HepG2 (cell line): ENCODE results near the gene KIR2DL1. TPM values are rescaled to one million over a fixed set of nuclear protein-coding genes. Genes with fewer than 3 reads are reported as not detected.
"Not testable (repeated sequence)": the region's sequence is repeated elsewhere in the genome, so short reads cannot be mapped to it uniquely, and the experiment has no call there.

Experiments
- ATAC-seq: fragments of 200-7000 bp; cut with Tn5 transposase; 3 replicates; pipeline ENCODE4 v1.9.1; 2020; ENCODE audit warnings: mild to moderate bottlenecking, moderate library complexity
- BruUV-seq: library from RNA; stranded (reverse); fragments of 400-500 nt; replicated peaks from 2 replicates; lab custom pipeline; 2021; lab: Mats Ljungman, UMichigan
- CTCF ChIA-PET: fragments of 300-600 bp; formaldehyde crosslinking; extraction: SDS; loops from one replicate; lab custom pipeline; 2021; ENCODE audit warnings: low total read pairs, inconsistent platforms, low intra/inter-chr PET ratio; lab: Yijun Ruan, JAX
- POLR2A ChIA-PET: fragments of 350-600 bp; sonication (Branson Sonifier 250); formaldehyde crosslinking; loops from one replicate; lab custom pipeline; 2020; ENCODE audit warnings: antibody characterized with exemption, inconsistent platforms; lab: Yijun Ruan, JAX
- DNase-seq: peaks from one replicate; pipeline ENCODE4 v3.0.0-alpha.2; 2015; ENCODE audit warnings: low spot score
- FAIRE-seq: peaks from 3 replicates; lab custom pipeline; 2011; peaks lifted over from hg19 to GRCh38; lab: Jason Lieb, UNC
- H2AFZ ChIP-seq: one replicate; pipeline ENCODE4 v1.6.1; 2011; ENCODE audit warnings: low read length, inconsistent platforms
- H3K27ac ChIP-seq: fragments of 300-600 bp; 3 replicates; pipeline ENCODE4 v1.8.0; 2011; ENCODE audit warnings: mixed run types, mild to moderate bottlenecking, mixed read lengths, low read length, inconsistent platforms; ENCODE audit not compliant: insufficient read depth; ENCODE audit errors: extremely low read length
- H3K27me3 ChIP-seq, 2 experiments: fragments of 200-600 bp in 1 of 2; 2 replicates in 1 of 2; 3 replicates in 1 of 2; pipeline versions ENCODE4 v1.6.0 to v1.8.0; 2011; ENCODE audit warnings: low read length in 2 of 2, mild to moderate bottlenecking in 2 of 2, moderate library complexity in 2 of 2, inconsistent platforms in 1 of 2; ENCODE audit not compliant: insufficient read depth in 2 of 2, control insufficient read depth in 1 of 2
- H3K36me3 ChIP-seq, 2 experiments: fragments of 200-600 bp in 1 of 2; replicated peaks in 1 of 2; 2 replicates in 1 of 2; 3 replicates in 1 of 2; pipeline versions ENCODE4 v1.5.1 to v1.8.0; 2011; ENCODE audit warnings: low read length in 2 of 2, inconsistent platforms in 1 of 2; ENCODE audit not compliant: insufficient read depth in 2 of 2, control insufficient read depth in 1 of 2
- H3K4me1 ChIP-seq: 2 replicates; pipeline ENCODE4 v1.5.1; 2012; ENCODE audit warnings: low read length, inconsistent platforms; ENCODE audit not compliant: insufficient read depth
- H3K4me2 ChIP-seq: 2 replicates; pipeline ENCODE4 v1.6.0; 2011; ENCODE audit warnings: low read depth, low read length, inconsistent platforms
- H3K4me3 ChIP-seq, 3 experiments: fragments of 200-600 bp in 1 of 3; sonication (generic), shearing (Covaris generic) in 1 of 3; replicated peaks in 1 of 3; 2 replicates each; pipeline ENCODE4 v1.5.1; 2011 to 2016; ENCODE audit warnings: low read length in 3 of 3, inconsistent platforms in 2 of 3, low read depth in 2 of 3, mild to moderate bottlenecking in 2 of 3, control low read depth in 1 of 3, mixed read lengths in 1 of 3; ENCODE audit not compliant: insufficient read depth in 1 of 3
- H3K79me2 ChIP-seq: one replicate; pipeline ENCODE4 v1.6.1; 2011; ENCODE audit warnings: low read length, inconsistent platforms; ENCODE audit not compliant: insufficient read depth
- H3K9ac ChIP-seq: 2 replicates; pipeline ENCODE4 v1.6.0; 2011; ENCODE audit warnings: mild to moderate bottlenecking, low read depth, low read length, inconsistent platforms; ENCODE audit not compliant: insufficient read depth
- H3K9me3 ChIP-seq: 2 replicates; pipeline ENCODE4 v1.5.1; 2012; ENCODE audit warnings: mild to moderate bottlenecking, low read length
- H4K20me1 ChIP-seq: 2 replicates; pipeline ENCODE4 v1.6.0; 2011; ENCODE audit warnings: inconsistent platforms, mild to moderate bottlenecking, low read length, moderate library complexity; ENCODE audit not compliant: insufficient read depth
- CREB1 ChIP-seq, 2 experiments: fragments of 450-650 bp in 1 of 2; IDR thresholded peaks; 2 replicates each; pipeline ENCODE4 v1.6.1; 2016 to 2017; ENCODE audit warnings: control low read depth in 1 of 2, mild to moderate bottlenecking in 1 of 2, missing compliant biosample characterization in 1 of 2, missing genetic modification characterization in 1 of 2
- WGBS: methylation state at CpG from one replicate; pipeline ENCODE4 v1.1.6; 2017; ENCODE audit warnings: low lambda C conversion rate; 5-methylcytosine and 5-hydroxymethylcytosine counted together
- in situ Hi-C: cut with HindIII; loops from 2 replicates; pipeline ENCODE4 v1.10.0; 2017; ENCODE audit warnings: low pct_unique_long_range_greater_than_20kb; ENCODE audit not compliant: extremely low pct_ligation_motif_present
- intact Hi-C: fragments of 100-400 bp; cut with micrococcal nuclease; formaldehyde crosslinking; loops from one replicate; pipeline ENCODE4 v1.10.0; 2022; ENCODE audit not compliant: unreplicated experiment
- polyA plus RNA-seq, 8 experiments: library from polyadenylated mRNA; depleted of rRNA in 3 of 8; stranded (reverse) in 7 of 8; unstranded in 1 of 8; fragments of >200 nt; fragmentation: Illumina TruSeq in 4 of 8; extraction: Trizol in 4 of 8; gene quantifications; 2 replicates each; pipeline versions ENCODE4 v1.2.1 to v1.2.3, GENCODE V29; 2011 to 2016; ENCODE audit warnings: low read depth in 4 of 8, missing spikeins in 1 of 8, mixed read lengths in 1 of 8; ENCODE audit not compliant: insufficient read depth in 1 of 8
- total RNA-seq, 5 experiments: library from RNA; depleted of rRNA; stranded (reverse); fragments of >200 nt; fragmentation: Illumina TruSeq; extraction: Trizol; gene quantifications; 2 replicates each; pipeline ENCODE4 v1.2.3, GENCODE V29; 2016; ENCODE audit warnings: low read depth in 1 of 5

Gene KIR2DL1
- total and polyA plus RNA-seq, 2 of the 13 experiments (the other 11 are each of a cell fraction or from before 2014, with no cell fraction given) = not detected

DNA sequence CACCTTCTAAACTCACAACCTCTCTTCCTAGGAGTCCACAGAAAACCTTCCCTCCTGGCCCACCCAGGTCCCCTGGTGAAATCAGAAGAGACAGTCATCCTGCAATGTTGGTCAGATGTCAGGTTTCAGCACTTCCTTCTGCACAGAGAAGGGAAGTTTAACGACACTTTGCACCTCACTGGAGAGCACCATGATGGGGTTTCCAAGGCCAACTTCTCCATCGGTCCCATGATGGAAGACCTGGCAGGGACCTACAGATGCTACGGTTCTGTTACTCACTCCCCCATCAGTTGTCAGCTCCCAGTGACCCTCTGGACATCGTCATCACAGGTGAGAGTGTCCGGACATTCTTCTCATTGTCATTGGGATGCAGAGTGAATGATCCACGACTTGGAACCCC is 11.0 kb upstream of the KIR2DL1 start:
- POLR2A ChIA-PET, BruUV-seq: not testable (repeated sequence)

DNA sequence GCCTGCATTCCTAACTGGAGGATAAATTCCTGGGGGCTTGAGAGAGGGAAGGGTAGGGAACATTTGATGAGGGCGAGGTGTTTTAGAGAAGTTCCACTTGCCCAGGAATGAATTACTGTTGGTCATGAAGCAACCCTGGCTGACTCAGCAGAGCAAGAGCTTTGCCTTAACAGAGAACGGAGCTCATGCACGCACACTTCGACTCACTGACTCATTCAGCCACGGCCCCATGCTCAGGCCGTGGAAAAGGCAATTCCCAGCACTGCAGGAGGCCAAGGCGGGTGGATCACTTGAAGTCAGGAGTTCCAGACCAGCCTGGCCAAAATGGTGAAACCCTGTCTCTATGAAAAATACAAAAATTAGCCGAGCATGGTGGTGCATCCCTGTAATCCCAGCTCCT is 5.4 kb upstream of the KIR2DL1 start:
- H4K20me1 ChIP-seq, H3K9ac ChIP-seq, H3K9me3 ChIP-seq, H3K4me2 ChIP-seq, FAIRE-seq, H3K27me3 ChIP-seq, intact Hi-C loops, DNase-seq, CTCF ChIA-PET, in situ Hi-C loops, H3K79me2 ChIP-seq, H3K36me3 ChIP-seq, H3K4me1 ChIP-seq, H2AFZ ChIP-seq, BruUV-seq, H3K27ac ChIP-seq, ATAC-seq, H3K4me3 ChIP-seq, POLR2A ChIA-PET: not testable (repeated sequence)
- 0% methylated on average over 2 of the region's 8 CpGs for WGBS

More for the DNA sequence above, 11.0 kb upstream of the KIR2DL1 start:
- intact Hi-C loops; FAIRE-seq; H3K4me1 ChIP-seq; CTCF ChIA-PET; H3K27me3 ChIP-seq; H3K4me3 ChIP-seq; H3K79me2 ChIP-seq; DNase-seq; H3K9me3 ChIP-seq; H3K4me2 ChIP-seq; H3K36me3 ChIP-seq; in situ Hi-C loops; H3K9ac ChIP-seq; H4K20me1 ChIP-seq; H3K27ac ChIP-seq; H2AFZ ChIP-seq; ATAC-seq; TF ChIP-seq CREB1 (CRISPR knock-in tag; IDR thresholded peaks at IDR 0.05): not testable (repeated sequence)
- WGBS = 2% methylated on average over 6 of the region's 6 CpGs
- 0 out of 2 replicates have a peak, but pooled peaks have one; percentile 11 for TF ChIP-seq CREB1 (IDR thresholded peaks at IDR 0.05)

GRCh38 chr19:54766464-54766863 is 3.1 kb upstream of the KIR2DL1 start:
- H3K27ac ChIP-seq, CTCF ChIA-PET, H3K79me2 ChIP-seq, H3K4me3 ChIP-seq, H3K4me1 ChIP-seq, H2AFZ ChIP-seq, POLR2A ChIA-PET, H3K9ac ChIP-seq, FAIRE-seq, DNase-seq, intact Hi-C loops, in situ Hi-C loops, ATAC-seq, H3K4me2 ChIP-seq, BruUV-seq, H4K20me1 ChIP-seq, H3K36me3 ChIP-seq, H3K9me3 ChIP-seq, H3K27me3 ChIP-seq: not testable (repeated sequence)
- WGBS = 13% methylated on average over 4 of the region's 4 CpGs

- H3K4me2 ChIP-seq, H3K27ac ChIP-seq, H3K9ac ChIP-seq, DNase-seq, H4K20me1 ChIP-seq, FAIRE-seq, BruUV-seq, CTCF ChIA-PET, in situ Hi-C loops, H2AFZ ChIP-seq, H3K36me3 ChIP-seq, H3K4me3 ChIP-seq, H3K4me1 ChIP-seq, H3K79me2 ChIP-seq, H3K9me3 ChIP-seq, intact Hi-C loops, H3K27me3 ChIP-seq, POLR2A ChIA-PET: not testable (repeated sequence)
- peak; percentile 28; the same call in 1 of the 3 replicates for ATAC-seq
- 22% methylated on average over 4 of the region's 4 CpGs for WGBS
Observed at GRCh38 chr19:54770511-54770910, 918 bp downstream of the KIR2DL1 start.
